Neural cell (in vitro differentiated cells): ENCODE results near the gene ZNF563.

Source experiments
- CTCF ChIP-seq: fragments of 450-650 bp; IDR thresholded peaks from 2 replicates; pipeline ENCODE4 v1.5.1; 2014; ENCODE audit warnings: antibody characterized with exemption, mild to moderate bottlenecking, moderate library complexity; ENCODE audit not compliant: poor library complexity, severe bottlenecking
- EP300 ChIP-seq: fragments of 450-650 bp; conservative IDR thresholded peaks from 2 replicates; pipeline ENCODE4 v1.6.1; 2014; ENCODE audit warnings: antibody characterized with exemption, mild to moderate bottlenecking, moderate library complexity; ENCODE audit not compliant: poor library complexity, severe bottlenecking
- POLR2AphosphoS5 ChIP-seq: IDR thresholded peaks from 2 replicates; pipeline ENCODE4 v1.6.1; 2012
- REST ChIP-seq: IDR thresholded peaks from 2 replicates; pipeline ENCODE4 v1.6.1; 2012; ENCODE audit warnings: borderline replicate concordance
- SMC3 ChIP-seq: fragments of 450-650 bp; conservative IDR thresholded peaks from 2 replicates; pipeline ENCODE4 v1.6.1; 2014; ENCODE audit warnings: antibody characterized with exemption, mild to moderate bottlenecking, moderate library complexity; ENCODE audit not compliant: poor library complexity
- TAF1 ChIP-seq: IDR thresholded peaks from 2 replicates; pipeline ENCODE4 v1.6.1; 2012; ENCODE audit warnings: low read depth

GRCh38 chr19:12379732-12380443 is 46.5 kb upstream of the ZNF563 start:
- TF ChIP-seq EP300 (no peak), CTCF (no peak), POLR2AphosphoS5 (no peak), TAF1 (no peak), REST (no peak), SMC3 (no peak)
